PFSK-1 (cell line): ENCODE measurements around the gene HDX.

Source experiments
- POLR2AphosphoS5 ChIP-seq: IDR thresholded peaks from 2 replicates; pipeline ENCODE4 v1.6.1; 2012; ENCODE audit warnings: low read depth, mild to moderate bottlenecking, control low read depth, low read length, moderate library complexity
- REST ChIP-seq, 2 experiments: IDR thresholded peaks; 2 replicates each; pipeline versions ENCODE4 v1.6.1 to v1.8.0; 2011 to 2012; ENCODE audit warnings: low read depth in 2 of 2, low read length in 2 of 2, control low read depth in 1 of 2, inconsistent platforms in 1 of 2, mild to moderate bottlenecking in 1 of 2, moderate library complexity in 1 of 2; ENCODE audit not compliant: insufficient read depth in 1 of 2
- SIN3A ChIP-seq: IDR thresholded peaks from 2 replicates; pipeline ENCODE4 v1.6.1; 2012; ENCODE audit warnings: mild to moderate bottlenecking, low read length, moderate library complexity, borderline replicate concordance; ENCODE audit not compliant: insufficient read depth
- TAF1 ChIP-seq: IDR thresholded peaks from 2 replicates; pipeline ENCODE4 v1.6.1; 2012; ENCODE audit warnings: low read length, control low read depth, borderline replicate concordance; ENCODE audit not compliant: insufficient read depth

GRCh38 chrX:84340968-84341367, 161.3 kb downstream of the HDX start:
- TF ChIP-seq POLR2AphosphoS5, result no peak
- no peak for TF ChIP-seq SIN3A
- no peak for TF ChIP-seq REST (IDR thresholded peaks at IDR 0.05; ENCODE audit: insufficient read depth in 1 of 2, low read depth in 2 of 2, low read length in 2 of 2)
- TF ChIP-seq TAF1, result no peak
